ENCODE data around the gene PDCD7.
"Not testable (repeated sequence)": the region's sequence is repeated elsewhere in the genome, so short reads cannot be mapped to it uniquely, and the experiment has no call there.

Gene PDCD7

DNA sequence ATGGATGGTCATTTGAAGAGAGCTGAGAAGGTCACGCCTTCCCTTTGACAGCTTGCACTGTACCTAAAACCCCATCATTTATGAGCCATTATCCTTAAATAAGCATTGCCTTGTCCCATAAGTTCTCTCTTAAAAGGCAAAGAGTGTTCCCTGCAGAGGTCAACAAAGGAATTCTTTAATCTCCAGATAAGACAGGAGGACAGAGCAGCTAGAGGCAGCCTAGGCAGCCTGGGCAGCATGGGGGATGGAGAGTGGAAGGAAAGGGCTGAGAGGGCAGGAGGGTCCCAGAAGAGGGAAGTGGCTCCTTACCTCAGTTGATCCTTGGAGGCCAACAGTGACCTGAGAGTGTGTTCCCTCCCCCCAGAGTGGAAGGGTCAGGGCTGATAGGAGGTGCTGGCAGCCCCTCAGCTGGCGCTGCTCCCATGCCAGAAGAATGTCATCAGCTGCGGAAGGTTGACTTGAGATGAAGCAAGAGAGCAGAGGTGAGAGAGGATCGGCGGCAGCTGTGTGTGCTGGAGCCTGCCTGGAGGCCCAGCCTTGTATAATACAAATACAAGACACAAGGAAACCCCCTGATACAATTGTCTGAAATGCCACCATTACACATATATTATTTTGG, 44.3 kb downstream of the PDCD7 start:
- no peak for DNase-seq

- DNase-seq: no peak
Measured at GRCh38 chr15:65088643-65089021, 45.0 kb downstream of the PDCD7 start.

DNA sequence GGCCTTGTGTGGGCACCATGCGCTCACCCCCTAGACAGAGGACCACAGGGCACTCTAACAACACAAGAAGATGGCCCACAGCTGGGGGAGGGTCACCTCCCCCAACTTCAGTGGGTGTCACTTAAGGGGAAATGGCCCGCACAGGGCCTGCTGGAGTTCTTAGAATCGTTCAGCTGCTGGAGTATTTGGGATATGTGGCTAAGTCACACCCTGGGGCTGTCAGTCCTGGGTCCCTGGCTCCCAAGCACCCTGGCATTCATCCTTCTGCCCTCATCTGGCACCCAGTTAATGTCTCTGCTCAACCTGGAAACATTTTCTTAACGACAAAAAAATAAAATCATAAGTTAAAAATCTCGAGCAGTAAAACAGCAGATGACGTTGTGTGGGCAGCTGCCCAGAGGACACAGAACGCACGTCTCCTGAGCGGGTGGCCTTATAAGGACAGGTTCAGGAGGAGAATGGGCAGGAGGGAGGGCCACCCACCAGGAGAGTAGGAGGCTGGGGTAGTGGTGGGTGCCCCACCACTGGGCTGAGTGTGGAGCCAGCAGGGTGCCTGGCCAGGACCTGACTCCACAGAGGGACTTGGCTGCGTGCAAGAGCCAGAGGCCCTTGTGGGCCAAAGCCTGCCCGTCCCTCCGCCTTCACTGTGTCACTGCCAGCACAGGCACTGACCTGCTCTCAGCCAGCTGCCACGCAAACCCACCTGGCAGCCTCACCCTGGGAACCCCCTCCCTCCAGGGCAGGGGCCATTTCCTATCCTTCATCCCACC, 45.5 kb downstream of the PDCD7 start:
- no peak for DNase-seq

- DNase-seq: no peak
Measured at GRCh38 chr15:65087411-65087810, 46.2 kb downstream of the PDCD7 start.

DNA sequence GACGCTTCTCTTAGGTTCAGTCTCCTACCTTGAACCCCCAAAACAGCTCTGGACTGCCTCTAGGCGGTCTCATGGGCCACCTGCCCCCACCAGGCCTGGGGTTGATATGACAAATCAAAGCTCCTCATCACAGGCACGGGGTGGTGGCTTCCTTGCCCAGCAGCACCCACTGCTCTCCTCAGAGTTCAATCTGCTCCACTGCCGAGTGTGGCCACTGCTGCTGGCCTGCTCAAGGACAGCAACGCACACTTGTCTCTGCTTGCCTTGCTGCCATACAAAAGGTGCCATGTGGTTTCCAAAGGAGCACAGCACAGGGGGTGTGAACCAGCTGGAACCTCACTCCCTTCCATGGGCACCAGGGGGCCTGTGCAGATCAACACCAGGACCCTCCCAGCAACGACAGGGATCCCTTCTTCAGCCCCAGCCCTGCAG, 46.9 kb downstream of the PDCD7 start:
- no peak for DNase-seq

DNA sequence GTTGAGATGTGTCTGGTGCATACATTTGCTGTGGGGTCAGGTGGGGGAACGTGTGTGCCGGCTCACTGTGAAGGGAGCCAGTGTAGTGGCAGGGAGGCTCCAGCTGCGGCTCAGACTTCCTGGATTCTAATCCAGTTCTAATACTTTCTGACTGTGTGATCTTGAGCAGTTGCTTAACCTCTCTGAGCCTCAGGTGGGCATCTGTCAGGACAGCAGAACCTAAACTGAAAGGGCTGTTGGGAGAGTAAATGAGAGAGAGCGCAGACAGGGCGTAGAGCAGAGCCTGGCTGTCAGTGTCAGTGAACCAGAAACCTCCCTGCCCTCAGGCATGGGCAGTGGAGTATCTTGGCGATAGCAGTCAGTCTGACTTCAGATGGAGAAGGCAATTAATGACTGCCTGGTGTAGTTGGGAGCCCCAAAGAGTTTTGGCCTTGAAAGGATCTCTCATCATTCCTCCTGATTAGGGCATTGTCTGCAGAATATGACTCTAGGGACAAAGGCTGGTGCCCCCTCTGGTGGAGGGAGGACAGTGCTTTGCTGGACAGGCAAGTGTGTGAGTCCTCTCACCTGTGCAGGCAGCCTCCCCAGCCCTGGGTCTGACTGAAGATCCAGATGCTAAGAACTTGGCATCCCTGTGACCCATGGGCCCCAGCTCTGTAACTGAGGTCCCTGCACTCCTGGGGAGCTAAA, 47.5 kb downstream of the PDCD7 start:
- no peak for DNase-seq

- DNase-seq: no peak
Measured at GRCh38 chr15:65085207-65085753, 48.3 kb downstream of the PDCD7 start.

- DNase-seq: no peak
Measured at GRCh38 chr15:65084500-65085206, 49.0 kb downstream of the PDCD7 start.

- no peak for DNase-seq
Measured at GRCh38 chr15:65083262-65083701, 50.3 kb downstream of the PDCD7 start.

DNA sequence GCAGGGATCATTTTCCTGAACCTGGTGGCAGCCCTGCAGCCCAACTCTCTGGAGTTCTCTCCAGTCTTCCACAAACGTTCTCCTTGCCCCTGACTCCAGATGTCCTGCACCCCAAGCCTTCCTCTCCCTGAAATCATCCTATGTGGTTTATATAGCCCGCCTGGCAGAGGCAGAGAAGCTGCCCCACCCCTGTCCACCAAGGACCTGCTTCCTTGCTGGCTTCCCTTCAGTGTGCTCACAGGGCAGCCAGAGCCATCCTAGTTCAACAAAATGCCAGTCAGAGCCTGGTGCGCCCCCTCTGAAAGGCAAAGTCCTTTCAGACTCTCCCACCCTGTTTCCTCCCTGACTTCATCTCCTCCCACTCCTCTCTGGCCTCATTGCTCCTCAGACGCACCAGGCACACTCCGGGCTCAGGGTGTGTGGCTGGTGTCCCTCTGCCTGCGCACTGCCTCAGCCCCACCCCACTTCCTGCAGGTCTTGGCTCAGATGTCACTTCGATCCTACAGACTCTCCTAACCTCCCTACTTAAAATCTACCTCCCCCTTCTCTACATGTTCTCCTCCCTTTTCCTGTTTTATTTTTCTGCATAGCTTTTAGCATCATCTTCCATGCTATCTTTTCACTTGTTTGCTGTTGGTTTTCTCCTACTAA, 51.2 kb downstream of the PDCD7 start:
- DNase-seq: no peak

DNA sequence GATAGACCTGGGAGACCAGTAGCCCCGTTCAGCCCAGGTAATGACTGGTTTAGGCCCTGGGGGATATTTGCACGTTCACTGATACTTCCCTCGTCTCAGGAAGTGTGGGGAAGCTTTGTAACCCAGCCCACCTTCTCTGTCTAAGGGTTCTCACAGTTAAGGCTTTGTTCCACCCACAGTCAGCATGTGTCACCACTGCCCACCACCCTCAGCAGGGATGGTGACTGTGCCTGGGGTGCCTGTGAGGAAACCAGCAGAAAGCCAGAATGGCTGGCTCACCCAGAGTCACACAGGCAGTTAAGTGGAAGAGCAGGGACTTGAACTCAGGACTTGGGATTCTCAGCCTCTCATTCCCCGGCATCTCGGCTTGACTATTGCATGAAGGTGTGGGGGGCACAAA, 51.9 kb downstream of the PDCD7 start:
- no peak for DNase-seq

DNA sequence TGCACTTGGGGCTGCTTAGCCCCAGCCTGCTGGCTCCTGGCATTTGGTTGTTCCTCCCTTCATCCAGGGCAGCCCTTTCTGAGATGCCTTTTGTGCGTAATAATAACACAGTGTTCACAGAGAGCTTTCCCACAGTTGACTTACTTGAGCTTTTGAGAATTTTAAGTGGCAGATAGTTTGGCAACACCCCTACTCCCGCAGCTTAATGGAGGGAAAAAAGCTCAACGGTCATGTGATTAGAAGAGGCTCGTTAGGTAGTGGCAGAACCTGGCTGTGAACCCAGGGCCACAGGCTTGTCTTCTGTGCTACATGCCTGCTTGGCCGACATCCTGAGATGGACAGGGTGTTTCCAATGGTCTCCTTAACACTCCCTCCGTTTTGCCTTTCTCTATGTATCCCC, 52.3 kb downstream of the PDCD7 start:
- DNase-seq: no peak

DNA sequence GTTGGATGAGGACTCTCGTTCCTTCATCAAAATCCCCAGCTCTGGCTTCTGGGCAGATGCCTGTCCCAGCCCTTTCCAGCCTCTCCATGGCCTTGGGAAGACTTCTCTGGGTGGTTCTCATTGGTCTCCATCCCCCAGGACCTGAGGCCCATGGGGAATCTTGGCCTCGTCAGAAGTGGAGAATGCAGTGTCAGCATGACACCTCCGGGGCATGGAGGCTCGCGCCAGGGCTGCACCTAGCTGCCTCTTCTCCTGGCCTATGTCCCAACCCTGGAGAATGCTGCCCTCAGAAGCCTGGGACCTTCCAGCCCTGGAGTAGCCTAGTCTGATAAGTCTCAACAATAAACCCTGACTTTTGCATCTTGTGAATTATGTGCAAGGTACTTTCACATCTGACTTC, 54.0 kb downstream of the PDCD7 start:
- no peak for DNase-seq

DNA sequence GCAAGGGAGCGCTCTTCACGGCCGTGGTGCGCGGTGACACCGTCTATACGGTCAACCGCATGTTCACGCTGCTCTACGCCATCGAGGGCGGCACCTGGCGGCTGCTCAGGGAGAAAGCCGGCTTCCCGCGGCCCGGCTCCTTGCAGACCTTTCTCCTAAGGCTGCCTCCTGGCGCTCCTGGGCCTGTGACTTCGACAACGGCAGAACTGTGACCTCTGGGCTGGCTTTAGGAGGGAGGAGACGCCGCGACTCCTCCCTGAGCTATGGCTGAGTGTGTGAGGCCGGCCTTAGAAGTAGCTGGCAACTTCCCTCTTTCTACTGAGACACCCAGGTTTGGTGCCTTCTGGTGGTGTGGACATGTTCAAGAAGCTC, 55.6 kb downstream of the PDCD7 start:
- no peak for DNase-seq

DNA sequence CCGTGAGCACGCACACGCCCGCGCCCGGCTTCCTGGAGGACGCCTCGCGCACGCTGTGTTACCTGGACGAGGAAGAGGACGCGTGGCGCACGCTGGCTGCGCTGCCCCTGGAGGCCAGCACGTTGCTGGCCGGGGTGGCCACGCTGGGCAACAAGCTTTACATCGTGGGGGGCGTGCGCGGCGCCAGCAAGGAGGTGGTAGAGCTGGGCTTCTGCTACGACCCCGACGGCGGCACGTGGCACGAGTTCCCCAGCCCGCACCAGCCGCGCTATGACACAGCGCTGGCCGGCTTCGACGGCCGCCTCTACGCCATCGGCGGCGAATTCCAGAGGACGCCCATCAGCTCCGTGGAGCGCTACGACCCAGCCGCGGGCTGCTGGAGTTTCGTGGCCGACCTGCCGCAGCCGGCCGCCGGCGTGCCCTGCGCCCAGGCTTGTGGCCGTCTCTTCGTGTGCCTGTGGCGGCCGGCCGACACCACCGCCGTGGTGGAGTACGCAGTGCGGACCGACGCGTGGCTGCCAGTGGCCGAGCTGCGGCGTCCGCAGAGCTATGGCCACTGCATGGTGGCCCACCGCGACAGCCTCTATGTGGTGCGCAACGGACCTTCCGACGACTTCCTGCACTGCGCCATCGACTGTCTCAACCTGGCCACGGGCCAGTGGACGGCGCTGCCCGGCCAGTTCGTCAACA, 56.2 kb downstream of the PDCD7 start:
- DNase-seq: no peak

DNA sequence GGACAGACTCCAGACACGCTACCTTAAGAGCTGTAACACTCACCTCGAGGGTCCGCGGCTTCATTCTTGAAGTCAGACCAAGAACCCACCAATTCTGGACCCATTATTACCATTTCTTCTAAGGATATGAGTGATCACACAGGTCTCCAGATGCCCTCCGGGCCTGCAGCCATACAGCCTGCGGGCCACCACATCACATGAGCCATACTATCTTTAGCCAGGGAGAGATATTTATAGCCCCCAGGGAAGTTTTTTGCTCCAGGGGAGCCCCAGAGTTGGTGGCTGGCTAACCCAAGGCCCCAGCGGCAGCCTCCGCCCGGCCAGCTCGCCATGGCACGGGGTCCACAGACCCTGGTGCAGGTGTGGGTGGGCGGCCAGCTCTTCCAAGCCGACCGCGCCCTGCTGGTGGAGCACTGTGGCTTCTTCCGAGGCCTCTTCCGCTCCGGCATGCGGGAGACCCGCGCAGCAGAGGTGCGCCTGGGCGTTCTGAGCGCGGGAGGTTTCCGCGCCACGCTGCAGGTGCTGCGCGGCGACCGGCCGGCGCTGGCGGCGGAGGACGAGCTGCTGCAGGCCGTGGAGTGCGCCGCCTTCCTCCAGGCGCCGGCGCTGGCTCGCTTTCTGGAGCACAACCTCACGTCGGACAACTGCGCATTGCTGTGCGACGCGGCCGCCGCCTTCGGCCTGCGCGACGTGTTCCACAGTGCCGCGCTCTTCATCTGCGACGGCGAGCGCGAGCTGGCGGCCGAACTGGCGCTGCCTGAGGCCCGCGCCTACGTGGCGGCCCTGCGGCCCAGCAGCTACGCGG, 56.9 kb downstream of the PDCD7 start, which contains the start of gene KBTBD13:
Gene KBTBD13, plus strand, starts transcription at position 261 of the 805 bp plus-strand sequence. Its CDS starts 70 bp downstream, at position 331.
- DNase-seq: no peak

- DNase-seq: not testable (repeated sequence)
Measured at GRCh38 chr15:65075607-65076395, 57.8 kb downstream of the PDCD7 start.

- not testable (repeated sequence) for DNase-seq
Measured at GRCh38 chr15:65074946-65075345, 58.7 kb downstream of the PDCD7 start.

DNA sequence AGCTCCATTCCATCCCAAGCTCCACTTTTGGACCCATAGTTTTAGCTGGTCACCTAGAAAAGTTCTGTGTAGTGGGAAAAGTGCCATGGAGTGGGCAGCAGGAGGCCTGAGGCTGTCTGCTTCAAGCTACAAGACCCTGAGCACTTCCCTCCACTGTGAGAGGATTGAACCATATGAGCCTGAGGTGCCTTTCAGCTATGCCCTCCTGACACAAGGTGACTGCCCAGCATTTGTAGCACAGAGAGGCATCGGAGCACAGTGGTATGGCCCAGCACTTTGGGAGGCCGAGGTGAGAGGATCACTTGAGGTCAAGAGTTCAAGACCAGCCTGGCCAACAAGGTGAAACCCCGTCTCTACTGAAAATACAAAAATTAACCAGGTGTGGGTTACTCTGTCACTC, 61.0 kb downstream of the PDCD7 start:
- no peak for DNase-seq

DNA sequence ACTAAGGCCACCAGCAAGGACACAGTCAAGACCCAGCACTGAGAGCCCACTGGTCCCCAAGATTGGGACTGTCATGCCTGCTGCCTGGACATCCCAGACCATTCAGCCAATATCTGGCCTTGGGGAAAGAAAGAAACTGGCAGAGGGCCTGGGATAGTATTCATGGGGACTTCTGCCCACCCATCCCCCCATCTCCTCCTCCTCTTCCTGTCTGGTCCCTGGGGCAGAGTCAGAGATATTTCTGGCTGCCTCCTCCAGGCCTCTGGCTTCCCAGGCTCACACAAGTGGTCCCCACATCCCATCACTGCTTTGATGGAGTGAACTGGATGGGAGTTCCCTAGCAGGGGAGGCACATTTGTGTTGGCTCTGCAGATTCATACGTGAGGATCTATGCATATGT, 61.6 kb downstream of the PDCD7 start:
- no peak for DNase-seq
